Brain microvascular endothelial cell (primary cell): ENCODE measurements around the gene SPOPL.

Experiments used
- DNase-seq: peaks from one replicate; pipeline ENCODE4 v3.0.0-alpha.2; 2020
- H3K27ac ChIP-seq: fragments of 250-450 bp; sonication (Bioruptor Pico); 2 replicates; pipeline ENCODE4 v1.5.1; 2020; ENCODE audit warnings: mild to moderate bottlenecking, moderate library complexity
- H3K27me3 ChIP-seq: fragments of 250-450 bp; sonication (Bioruptor Pico); replicated peaks from 2 replicates; pipeline ENCODE4 v1.5.1; 2020; ENCODE audit warnings: mild to moderate bottlenecking
- H3K36me3 ChIP-seq: fragments of 250-450 bp; sonication (Bioruptor Pico); replicated peaks from 2 replicates; pipeline ENCODE4 v1.5.1; 2020; ENCODE audit warnings: mild to moderate bottlenecking
- H3K4me3 ChIP-seq: 2 replicates; pipeline ENCODE4 v1.5.1; 2011; ENCODE audit warnings: low read depth, mild to moderate bottlenecking, control low read depth, low read length, moderate library complexity
- in situ Hi-C: cut with HindIII; loops from 2 replicates; pipeline ENCODE4 v1.10.0; 2017; ENCODE audit warnings: low sequenced_read_pairs, low pct_ligation_motif_present
- TF ChIP-seq, protein P1 (sequence below): IDR thresholded peaks from 2 replicates; pipeline ENCODE4 v1.5.1; 2011; ENCODE audit warnings: low read depth, mild to moderate bottlenecking, moderate library complexity, low read length, control low read depth, inconsistent platforms; ENCODE audit errors: missing control alignments

The SPOPL gene

DNA sequence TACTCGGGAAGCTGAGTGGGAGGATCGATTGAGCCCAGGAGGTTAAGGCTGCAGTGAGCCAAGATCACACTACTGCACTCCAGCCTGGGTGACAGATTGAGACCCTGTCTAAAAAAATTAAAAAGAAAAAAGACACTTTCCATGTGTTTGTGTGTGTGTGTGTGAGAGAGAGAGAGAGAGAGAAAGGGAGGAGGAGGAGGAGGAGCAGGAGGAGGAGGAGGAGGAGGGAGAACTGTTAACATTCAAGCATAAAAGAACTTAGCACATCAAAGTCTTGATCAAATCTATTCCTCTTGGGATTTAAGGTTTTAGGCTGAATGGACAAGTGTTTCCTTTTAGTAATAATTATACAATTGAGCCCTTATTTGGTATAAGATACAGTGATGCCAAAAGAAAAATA lies 75.5 kb downstream of the SPOPL start:
- TF ChIP-seq, protein P1, sequence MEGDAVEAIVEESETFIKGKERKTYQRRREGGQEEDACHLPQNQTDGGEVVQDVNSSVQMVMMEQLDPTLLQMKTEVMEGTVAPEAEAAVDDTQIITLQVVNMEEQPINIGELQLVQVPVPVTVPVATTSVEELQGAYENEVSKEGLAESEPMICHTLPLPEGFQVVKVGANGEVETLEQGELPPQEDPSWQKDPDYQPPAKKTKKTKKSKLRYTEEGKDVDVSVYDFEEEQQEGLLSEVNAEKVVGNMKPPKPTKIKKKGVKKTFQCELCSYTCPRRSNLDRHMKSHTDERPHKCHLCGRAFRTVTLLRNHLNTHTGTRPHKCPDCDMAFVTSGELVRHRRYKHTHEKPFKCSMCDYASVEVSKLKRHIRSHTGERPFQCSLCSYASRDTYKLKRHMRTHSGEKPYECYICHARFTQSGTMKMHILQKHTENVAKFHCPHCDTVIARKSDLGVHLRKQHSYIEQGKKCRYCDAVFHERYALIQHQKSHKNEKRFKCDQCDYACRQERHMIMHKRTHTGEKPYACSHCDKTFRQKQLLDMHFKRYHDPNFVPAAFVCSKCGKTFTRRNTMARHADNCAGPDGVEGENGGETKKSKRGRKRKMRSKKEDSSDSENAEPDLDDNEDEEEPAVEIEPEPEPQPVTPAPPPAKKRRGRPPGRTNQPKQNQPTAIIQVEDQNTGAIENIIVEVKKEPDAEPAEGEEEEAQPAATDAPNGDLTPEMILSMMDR, result no peak
- H3K4me3 ChIP-seq, result no peak overlapping the region
- H3K27me3 ChIP-seq, result no peaks in the 10 kb centered on the region
- no peak for DNase-seq
- H3K27ac ChIP-seq, result no peak overlapping the region
- no peaks in the 10 kb centered on the region for H3K36me3 ChIP-seq
- in situ Hi-C loops, result no loop called here

GRCh38 chr2:138579556-138579955 lies 78.0 kb downstream of the SPOPL start:
- Histone ChIP-seq H3K36me3 (no peaks in the 10 kb centered on the region), H3K27me3 (no peaks in the 10 kb centered on the region), H3K27ac (no peak overlapping the region), H3K4me3 (no peak overlapping the region)
- in situ Hi-C loops, result no loop called here
- TF ChIP-seq, protein P1, result no peak
- DNase-seq, result no peak

- Histone ChIP-seq H3K4me3 (no peak overlapping the region), H3K27ac (no peak overlapping the region), H3K27me3 (no peaks in the 10 kb centered on the region), H3K36me3 (no peaks in the 10 kb centered on the region)
- DNase-seq, result no peak
- in situ Hi-C loops, result no loop called here
- TF ChIP-seq, protein P1, result no peak
Observed at GRCh38 chr2:138581909-138582308, 80.3 kb downstream of the SPOPL start.

DNA sequence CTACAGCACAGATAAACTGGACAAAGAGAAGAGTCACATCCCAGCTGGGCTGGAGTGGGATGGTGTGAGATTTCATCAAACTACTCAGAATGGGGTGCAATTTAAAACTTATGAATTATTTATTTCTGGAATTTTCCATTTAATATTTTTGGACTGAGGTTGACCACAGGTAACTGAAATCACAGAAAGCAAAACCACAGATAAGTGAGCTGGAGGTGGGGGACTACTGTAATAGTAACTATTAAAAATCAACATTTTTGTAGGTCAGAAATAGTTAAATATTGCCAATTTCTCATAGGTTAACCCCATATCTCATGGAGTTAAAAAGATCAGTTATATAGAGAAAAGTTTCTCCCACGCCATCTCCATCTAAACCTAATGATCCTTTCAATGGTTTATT lies 88.1 kb downstream of the SPOPL start:
- DNase-seq, result no peak
- no peak overlapping the region for H3K27ac ChIP-seq
- H3K36me3 ChIP-seq, result no peaks in the 10 kb centered on the region
- H3K27me3 ChIP-seq, result no peaks in the 10 kb centered on the region
- H3K4me3 ChIP-seq, result no peak overlapping the region
- in situ Hi-C loops, result no loop called here
- TF ChIP-seq, protein P1, result no peak

- TF ChIP-seq, protein P1, result no peak
- no peaks in the 10 kb centered on the region for H3K36me3 ChIP-seq
- no peak for DNase-seq
Observed at GRCh38 chr2:138596403-138596802, 94.8 kb downstream of the SPOPL start.

DNA sequence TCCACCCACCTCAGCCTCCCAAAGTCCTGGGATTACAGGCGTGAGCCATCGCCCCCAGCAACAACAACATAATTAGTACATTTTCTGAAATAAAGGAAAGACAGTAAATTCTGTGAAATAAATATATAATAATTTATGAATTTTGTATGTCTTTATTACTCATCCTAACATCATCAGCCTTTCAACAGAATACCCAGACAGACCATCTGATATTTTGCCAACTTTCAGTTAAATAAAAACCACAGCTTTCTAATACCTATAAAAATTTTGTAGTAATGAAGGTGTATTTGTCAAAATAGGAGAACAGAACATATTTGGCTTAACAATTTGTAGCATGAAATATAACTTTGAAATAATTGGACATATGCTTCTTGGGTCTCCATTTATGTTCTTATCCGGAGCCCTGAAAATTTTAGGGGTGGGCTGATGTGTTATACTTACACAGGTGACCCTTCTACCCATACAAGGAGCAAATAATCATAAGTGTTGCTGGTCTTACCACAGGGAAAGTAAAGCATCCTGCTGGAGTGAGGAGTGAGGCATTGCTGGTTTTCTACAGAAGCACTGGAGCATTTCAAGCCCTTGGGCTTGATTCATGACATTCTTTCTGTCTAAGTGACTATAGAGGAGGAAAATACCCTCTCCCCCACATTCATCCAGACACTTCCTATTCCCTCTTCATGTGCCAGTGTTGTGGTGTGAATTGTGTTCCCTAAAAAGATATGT lies 99.3 kb downstream of the SPOPL start:
- no peak overlapping the region for H3K27ac ChIP-seq
- DNase-seq, result no peak
- no peaks in the 10 kb centered on the region for H3K27me3 ChIP-seq
- H3K36me3 ChIP-seq, result no peaks in the 10 kb centered on the region
- TF ChIP-seq, protein P1, result no peak
- H3K4me3 ChIP-seq, result no peak overlapping the region
- in situ Hi-C loops, result no loop called here

More at GRCh38 chr2:138596403-138596802, 94.8 kb downstream of the SPOPL start:
- Histone ChIP-seq H3K4me3 (no peak overlapping the region), H3K27ac (no peak overlapping the region), H3K27me3 (no peaks in the 10 kb centered on the region)
- in situ Hi-C loops, result no loop called here
